Stimulated activated naive CD4-positive, alpha-beta T cell (primary cell): ENCODE data around the gene EML3.
"Not testable (repeated sequence)": the region's sequence is repeated elsewhere in the genome, so short reads cannot be mapped to it uniquely, and the experiment has no call there.

Source experiments
- DNase-seq, 6 experiments: peaks; one replicate each; lab custom pipeline; 2025; lab: John Stamatoyannopoulos, UW

The EML3 gene

GRCh38 chr11:62573592-62574362 is 38.8 kb downstream of the EML3 start, which contains the start of gene EEF1G:
Gene EEF1G, minus strand, starts transcription at chr11:62573891. Its CDS starts 49 bp downstream, at chr11:62573842.
- peak; percentile 91 to 100 (median 98) for DNase-seq

- DNase-seq = peak in 3 of 6 experiments; percentile 25 to 60 (median 44)
Measured at GRCh38 chr11:62573006-62573591, 39.5 kb downstream of the EML3 start.

- no peak for DNase-seq
Measured at GRCh38 chr11:62572431-62572830, 40.1 kb downstream of the EML3 start.

DNA sequence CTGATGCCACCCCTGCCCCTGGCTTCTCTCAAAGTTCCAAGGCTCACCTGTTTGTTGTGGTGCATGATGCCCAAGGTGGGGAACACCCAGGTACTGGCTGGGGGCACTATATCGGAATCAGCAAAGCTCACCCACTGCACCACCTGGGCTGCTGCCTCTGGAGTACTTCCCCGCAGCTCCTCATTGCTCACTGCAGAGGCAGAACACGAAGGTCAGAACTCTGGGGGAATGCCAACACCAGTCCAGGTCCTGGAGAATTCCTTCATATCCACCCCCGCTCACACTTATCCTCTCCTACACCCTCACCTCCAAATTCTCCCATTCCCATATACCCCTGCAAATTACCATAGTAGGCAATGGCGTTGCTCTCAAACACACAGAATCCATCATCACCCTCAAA is 41.1 kb downstream of the EML3 start:
- DNase-seq = not testable (repeated sequence)

DNA sequence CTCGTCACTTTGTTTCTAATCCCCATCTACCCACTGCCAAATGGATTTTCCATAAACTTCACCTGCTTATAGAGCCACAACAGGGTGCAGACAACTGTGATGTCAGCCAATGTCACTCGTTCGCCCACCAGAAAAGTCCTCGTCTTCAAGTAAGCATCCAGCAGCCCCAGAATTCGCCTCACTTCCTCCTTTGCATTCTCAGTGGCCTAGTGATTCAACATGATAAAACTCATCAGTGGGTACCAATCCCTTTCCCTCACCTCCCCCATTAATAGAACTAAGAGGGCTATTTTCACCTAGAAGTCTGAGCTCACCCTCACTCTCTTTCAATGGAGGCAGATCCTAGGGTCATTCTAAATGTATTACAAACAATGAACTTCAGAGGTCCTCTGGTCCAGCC is 41.7 kb downstream of the EML3 start:
- not testable (repeated sequence) for DNase-seq

GRCh38 chr11:62569611-62570010 is 43.0 kb downstream of the EML3 start:
- DNase-seq = no peak

DNA sequence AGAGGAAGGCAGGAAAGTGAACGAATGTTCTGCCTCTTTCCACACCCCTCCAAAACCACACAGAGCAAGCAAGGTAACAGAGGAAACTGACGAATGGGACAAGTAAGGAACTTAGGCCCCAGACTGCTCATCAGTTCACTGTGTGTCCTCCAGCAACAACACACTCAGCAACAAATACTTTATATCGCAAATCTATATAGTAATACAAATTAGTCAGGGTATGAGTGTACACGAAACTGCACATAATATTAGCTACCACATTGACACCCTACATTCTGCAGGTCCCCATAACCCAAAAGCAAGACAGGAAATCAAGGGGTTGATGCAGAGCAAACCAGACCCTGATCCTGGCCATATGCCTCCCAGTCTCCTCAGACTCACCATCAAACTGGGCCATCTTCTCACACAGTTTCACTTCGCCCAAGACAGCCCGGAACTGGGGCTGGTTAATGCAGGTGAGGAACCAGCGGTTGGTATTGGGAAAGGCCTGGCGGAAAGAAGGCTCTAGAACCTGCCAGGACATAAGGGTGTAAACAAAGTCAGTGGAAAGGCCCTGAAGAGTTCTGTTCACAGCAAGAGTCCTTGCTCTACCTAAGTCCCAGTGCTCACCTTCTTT is 45.4 kb downstream of the EML3 start:
- no peak for DNase-seq

DNA sequence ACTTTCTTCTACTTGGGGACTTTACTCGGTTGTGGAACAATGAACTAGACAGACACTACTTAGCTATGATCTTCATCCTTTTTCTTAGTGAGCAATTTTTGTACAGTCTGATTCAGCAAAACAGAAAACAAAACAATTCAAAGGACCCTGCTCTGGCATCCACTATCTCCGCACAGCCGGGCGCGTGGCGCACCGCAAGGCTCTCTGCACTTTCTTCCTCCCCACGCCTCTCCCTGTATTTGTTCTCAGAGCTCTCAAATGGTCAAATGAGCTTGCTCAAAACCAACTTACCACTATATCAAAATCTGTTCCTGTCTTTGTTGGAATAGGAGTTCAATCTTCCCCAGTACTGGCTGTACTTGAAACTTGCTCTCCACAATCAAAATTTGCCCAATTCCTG is 46.3 kb downstream of the EML3 start:
- no peak for DNase-seq

- DNase-seq = no peak
Measured at GRCh38 chr11:62565100-62565802, 47.3 kb downstream of the EML3 start.

GRCh38 chr11:62561677-62562230 is 50.8 kb downstream of the EML3 start:
- not testable (repeated sequence) for DNase-seq

- peak; percentile 39 to 72 (median 64) for DNase-seq
Measured at GRCh38 chr11:62560566-62561103, 51.9 kb downstream of the EML3 start.

GRCh38 chr11:62559626-62560025 is 52.9 kb downstream of the EML3 start:
- not testable (repeated sequence) for DNase-seq

DNA sequence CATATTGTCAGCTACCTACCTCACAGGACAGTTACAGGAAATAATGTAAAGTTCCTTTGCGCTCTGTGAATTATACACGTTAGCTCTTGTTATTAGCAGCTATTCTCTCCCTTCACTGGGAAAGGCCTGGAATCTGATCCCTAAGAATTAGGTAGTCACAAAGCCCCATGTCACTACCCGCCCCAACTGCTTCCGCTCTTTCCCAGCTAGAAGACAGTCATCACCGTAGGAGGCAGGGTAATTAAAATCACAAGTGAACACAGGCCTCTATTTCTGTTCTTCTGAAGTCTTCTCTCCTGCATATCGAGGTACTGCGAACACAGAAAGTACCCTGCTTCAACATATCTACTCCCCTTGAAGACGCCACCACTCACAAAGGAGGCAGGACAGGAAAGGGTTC is 53.4 kb downstream of the EML3 start:
- no peak for DNase-seq

DNA sequence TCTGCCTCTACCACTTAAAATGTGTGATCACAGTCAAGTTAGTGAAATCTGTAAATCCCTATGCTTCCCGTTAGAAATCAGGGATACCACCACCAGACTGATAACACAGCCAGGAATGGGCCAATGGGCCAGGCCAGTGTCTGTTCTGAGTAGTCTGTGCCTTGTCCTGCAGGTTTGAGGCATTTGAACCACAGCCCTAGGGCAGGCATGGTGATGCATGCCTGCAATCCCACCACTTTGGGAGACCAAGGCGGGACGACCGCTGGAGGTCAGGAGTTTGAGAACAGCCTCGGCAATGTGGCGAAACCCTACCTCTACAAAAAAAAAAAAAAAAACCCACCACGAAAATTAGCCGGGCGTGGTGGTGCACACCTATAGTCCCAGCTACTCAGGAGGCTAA is 53.9 kb downstream of the EML3 start:
- DNase-seq = no peak

DNA sequence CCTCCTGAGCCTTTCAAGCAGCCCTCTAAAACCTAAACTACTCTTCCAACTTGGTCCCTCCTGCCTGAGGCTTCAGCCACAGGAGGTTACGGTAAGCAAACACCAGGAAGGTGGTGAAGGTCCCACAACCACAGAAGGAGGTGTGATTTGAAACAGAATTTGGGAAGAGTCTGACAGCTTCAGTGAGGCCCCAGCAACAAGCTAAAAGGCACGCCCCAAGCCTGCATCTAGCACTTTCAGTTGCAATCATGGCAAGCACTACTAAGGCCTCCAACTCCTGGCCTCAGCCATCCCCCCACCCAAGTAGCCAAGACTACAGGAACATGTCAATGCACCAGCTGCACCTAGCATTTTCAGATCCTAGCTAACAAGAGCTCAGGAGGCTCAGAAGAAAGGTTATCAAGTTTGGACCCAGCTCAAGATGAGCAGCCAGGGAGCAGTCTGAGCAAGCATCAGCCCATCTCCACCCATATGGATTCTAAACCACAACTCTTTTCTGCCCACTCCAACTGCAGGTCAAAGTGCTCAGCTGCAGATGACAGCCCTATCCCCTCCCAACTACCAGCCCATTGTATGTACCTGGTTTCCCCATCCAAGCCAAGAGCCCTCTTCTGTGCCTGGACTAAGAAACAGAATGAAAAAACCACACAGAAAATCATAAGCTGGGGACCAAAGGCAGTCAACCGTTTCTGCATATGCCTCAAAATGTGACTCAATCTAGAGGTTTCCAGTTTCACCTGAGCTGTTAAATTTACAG is 55.5 kb downstream of the EML3 start:
- peak in 1 of 6 experiments; percentile 24 for DNase-seq

GRCh38 chr11:62556108-62556874 is 56.3 kb downstream of the EML3 start:
- peak; percentile 58 to 72 (median 67) for DNase-seq

DNA sequence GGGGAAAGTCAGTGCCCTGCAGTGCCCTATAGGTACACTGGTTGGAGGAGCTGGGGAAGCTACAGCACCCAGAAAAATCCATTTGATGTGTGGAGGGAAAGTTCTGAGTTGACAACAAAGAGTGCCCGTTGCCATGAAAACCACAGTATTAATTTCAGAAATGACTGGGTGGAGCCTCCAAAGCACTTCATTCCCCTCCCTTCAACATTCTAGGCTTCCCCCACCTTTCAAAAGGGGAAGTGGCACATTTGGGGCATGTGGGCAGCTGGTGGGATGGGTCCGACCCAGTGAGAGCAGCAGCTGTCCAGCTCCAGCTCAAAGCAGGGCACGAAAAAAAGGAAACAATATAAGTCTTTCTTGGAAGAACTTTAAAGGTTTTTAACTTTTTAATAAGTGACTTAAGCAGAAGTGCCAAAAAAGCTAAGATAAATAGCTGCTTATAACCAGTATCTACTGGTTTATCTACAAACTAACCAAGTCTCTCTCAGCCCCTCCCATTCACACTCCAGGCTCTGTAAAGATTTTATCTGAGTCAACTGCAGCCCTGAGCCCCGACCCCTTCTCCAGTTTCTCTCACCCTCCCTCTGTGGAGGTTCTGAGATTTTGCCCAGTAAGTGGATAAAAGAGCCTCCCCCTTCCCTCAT is 57.0 kb downstream of the EML3 start:
- DNase-seq = peak; percentile 63 to 84 (median 78)

- no peak for DNase-seq
Measured at GRCh38 chr11:62554387-62555167, 58.0 kb downstream of the EML3 start.

- peak in 1 of 6 experiments; percentile 34 for DNase-seq
Measured at GRCh38 chr11:62553839-62554361, 58.7 kb downstream of the EML3 start.
